Smooth muscle cell (in vitro differentiated cells): Measurements from ENCODE around the gene SLC25A34. TPM values are rescaled to one million over a fixed set of nuclear protein-coding genes. Genes with fewer than 3 reads are reported as not detected.
A peak's percentile ranks its signal among the peaks of the same experiment; 100 is the strongest.

Experiments
- DNase-seq: peaks from one replicate; lab custom pipeline; 2025; ENCODE audit not compliant: unreplicated experiment; lab: John Stamatoyannopoulos, UW
- H2AFZ ChIP-seq: fragments of 200-600 bp; sonication (generic); 2 replicates; pipeline ENCODE4 v1.6.0; 2016; ENCODE audit warnings: antibody characterized with exemption, low read depth, mild to moderate bottlenecking
- H3F3A ChIP-seq: fragments of 200-600 bp; sonication (generic); 2 replicates; pipeline ENCODE4 v1.6.0; 2017; ENCODE audit warnings: antibody characterized with exemption, low read depth
- H3K27ac ChIP-seq: fragments of 200-600 bp; sonication (generic); 2 replicates; pipeline ENCODE4 v1.5.1; 2016; ENCODE audit warnings: low read depth, mild to moderate bottlenecking
- H3K27me3 ChIP-seq: fragments of 200-600 bp; sonication (generic); 2 replicates; pipeline ENCODE4 v1.6.1; 2016; ENCODE audit warnings: low read depth, mild to moderate bottlenecking
- H3K36me3 ChIP-seq: fragments of 200-600 bp; sonication (generic); 2 replicates; pipeline ENCODE4 v1.5.1; 2016; ENCODE audit warnings: low read depth
- H3K4me1 ChIP-seq: fragments of 200-600 bp; sonication (generic); 2 replicates; pipeline ENCODE4 v1.5.1; 2016; ENCODE audit warnings: low read depth
- H3K4me2 ChIP-seq: fragments of 200-600 bp; sonication (generic); 2 replicates; pipeline ENCODE4 v1.6.0; 2016; ENCODE audit warnings: mild to moderate bottlenecking
- H3K4me3 ChIP-seq: fragments of 200-600 bp; sonication (generic); 2 replicates; pipeline ENCODE4 v1.5.1; 2016; ENCODE audit warnings: mild to moderate bottlenecking
- H3K79me2 ChIP-seq: fragments of 200-600 bp; sonication (generic); 2 replicates; pipeline ENCODE4 v1.6.0; 2016; ENCODE audit warnings: low read depth, mild to moderate bottlenecking
- H3K9ac ChIP-seq: fragments of 200-600 bp; sonication (generic); 2 replicates; pipeline ENCODE4 v1.6.0; 2016; ENCODE audit warnings: low read depth
- H3K9me3 ChIP-seq: fragments of 200-600 bp; sonication (generic); replicated peaks from 2 replicates; pipeline ENCODE4 v1.5.1; 2016; ENCODE audit warnings: low read depth
- H4K20me1 ChIP-seq: fragments of 200-600 bp; sonication (generic); 2 replicates; pipeline ENCODE4 v1.6.0; 2016; ENCODE audit warnings: low read depth
- CTCF ChIP-seq: fragments of 200-600 bp; sonication (generic); IDR thresholded peaks from 2 replicates; pipeline ENCODE4 v1.5.1; 2017; ENCODE audit warnings: borderline replicate concordance, mild to moderate bottlenecking, antibody characterized with exemption; ENCODE audit not compliant: insufficient read depth, poor library complexity, severe bottlenecking
- WGBS: methylation state at CpG from one replicate; pipeline ENCODE4 v1.1.7; 2016; ENCODE audit warnings: low lambda C conversion rate; 5-methylcytosine and 5-hydroxymethylcytosine counted together
- polyA plus RNA-seq: library from polyadenylated mRNA; unstranded; fragments of >200 nt; fragmentation: Nextera tagmentation; extraction: Ambion mirVana; gene quantifications from 2 replicates; pipeline ENCODE4 v1.2.1, GENCODE V29; 2016
- total RNA-seq: library from RNA; depleted of rRNA; stranded (reverse); fragments of >200 nt; gene quantifications from 2 replicates; pipeline ENCODE4 v1.2.3, GENCODE V29; 2014

SLC25A34 gene
- total and polyA plus RNA-seq, 2 experiments from 2014 or later, result 0.76 to 1.6 TPM

DNA sequence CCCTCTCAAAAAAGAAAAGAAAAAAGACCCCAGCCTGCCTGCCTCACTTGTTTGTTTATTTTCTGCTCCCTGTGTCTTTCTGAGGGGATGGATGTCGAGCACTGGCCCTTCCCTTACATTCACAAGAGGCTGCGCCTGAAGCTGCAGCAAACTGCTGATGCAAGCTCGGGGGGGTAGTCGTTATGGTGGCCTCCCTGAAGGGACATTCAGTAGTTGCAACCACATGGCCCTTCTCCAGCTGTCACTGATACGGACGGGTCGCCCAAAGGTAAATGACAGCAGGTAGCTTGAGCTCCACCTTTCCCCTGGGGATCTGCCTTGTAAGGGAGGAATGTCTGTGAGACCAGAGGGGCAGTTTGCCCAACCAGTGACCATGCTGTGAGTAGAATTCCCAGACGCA is 34.3 kb upstream of the SLC25A34 start:
- Histone ChIP-seq H3K9ac (no peak overlapping the region), H3K27me3 (no peaks in the 10 kb centered on the region), H3K4me2 (no peak overlapping the region), H4K20me1 (peaks cover 81% of the 10 kb centered on the region), H3F3A (peaks cover 27% of the 10 kb centered on the region), H3K27ac (peak overlapping the region; percentile 94), H3K4me1 (peaks cover 5% of the 10 kb centered on the region), H3K9me3 (no peaks in the 10 kb centered on the region), H3K4me3 (no peak overlapping the region), H3K79me2 (peaks cover 81% of the 10 kb centered on the region), H3K36me3 (no peaks in the 10 kb centered on the region), H2AFZ (no peak overlapping the region)
- no peak for DNase-seq
- 89% methylated on average over 8 of the region's 8 CpGs for WGBS
- no peak for TF ChIP-seq CTCF

DNA sequence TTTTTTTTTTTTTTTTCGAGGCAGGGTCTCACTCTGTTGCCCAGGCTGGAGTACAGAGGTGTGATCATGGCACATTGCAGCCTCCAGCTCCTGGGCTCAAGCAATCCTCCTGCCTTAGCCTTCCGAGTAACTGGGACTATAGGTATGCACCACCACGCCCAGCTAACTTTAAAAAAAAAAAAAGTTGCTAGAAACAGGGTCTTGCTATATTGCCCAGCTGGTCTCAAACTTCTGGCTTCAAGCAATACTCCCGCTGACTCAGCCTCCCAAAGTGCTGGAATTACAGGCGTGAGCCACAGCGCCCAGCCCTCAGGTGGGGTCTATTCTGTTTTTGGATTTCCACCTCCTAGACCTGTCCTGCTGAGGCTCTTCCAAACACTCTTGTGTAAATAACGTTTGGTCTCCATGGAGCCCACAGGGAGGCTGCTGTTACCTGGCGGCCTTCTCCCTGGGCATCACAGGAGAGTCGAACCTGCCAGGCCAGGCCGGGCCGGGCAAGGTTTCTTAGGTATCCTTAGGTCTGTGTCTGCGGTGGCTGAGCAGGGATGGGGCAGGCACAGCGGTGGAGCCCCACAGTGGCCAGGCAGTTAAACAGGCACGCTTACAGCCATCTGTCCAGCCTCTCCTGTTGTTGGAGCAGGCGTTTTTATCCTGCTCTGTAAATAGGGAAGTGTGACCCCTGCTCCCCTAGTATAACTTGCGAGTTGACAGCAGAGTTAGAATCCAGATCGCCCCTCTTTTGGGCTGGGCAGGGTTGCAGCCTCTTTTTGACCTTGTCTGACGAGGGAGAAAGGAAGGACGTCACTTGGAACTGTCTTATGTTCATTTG is 33.1 kb upstream of the SLC25A34 start:
- Histone ChIP-seq H2AFZ (no peak overlapping the region), H3K27me3 (no peaks in the 10 kb centered on the region), H3K4me2 (peak overlapping the region; percentile 73), H3F3A (peaks cover 27% of the 10 kb centered on the region), H3K4me1 (peaks cover 5% of the 10 kb centered on the region), H3K27ac (peak overlapping the region; percentile 94), H3K9ac (peak overlapping the region; percentile 25), H3K36me3 (no peaks in the 10 kb centered on the region), H3K9me3 (no peaks in the 10 kb centered on the region), H3K4me3 (no peak overlapping the region), H3K79me2 (peaks cover 81% of the 10 kb centered on the region), H4K20me1 (peaks cover 80% of the 10 kb centered on the region)
- DNase-seq, result no peak
- WGBS, result 67% methylated on average over 19 of the region's 19 CpGs
- no peak for TF ChIP-seq CTCF

DNA sequence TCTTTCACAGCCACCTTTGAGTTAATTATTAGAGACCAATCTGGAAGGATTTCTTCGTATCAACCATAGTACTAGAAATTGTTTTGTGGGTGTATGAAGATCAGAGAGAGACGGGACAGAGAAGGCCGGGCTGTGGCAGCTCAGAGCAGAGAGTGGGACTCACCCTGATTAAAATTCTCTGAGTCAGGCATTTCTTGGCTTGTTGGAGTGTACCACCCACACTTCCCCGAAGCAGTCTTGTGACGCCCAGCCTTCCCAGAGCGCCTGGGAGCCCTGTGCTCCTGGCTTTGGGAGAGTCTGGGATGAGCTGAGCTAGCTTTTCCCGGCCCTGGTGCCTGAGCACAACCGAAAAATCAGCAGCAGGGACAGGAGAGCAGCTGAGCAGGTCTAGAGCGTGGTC is 32.5 kb upstream of the SLC25A34 start:
- no peaks in the 10 kb centered on the region for H3K9me3 ChIP-seq
- peaks cover 27% of the 10 kb centered on the region for H3F3A ChIP-seq
- no peaks in the 10 kb centered on the region for H3K36me3 ChIP-seq
- H2AFZ ChIP-seq, result no peak overlapping the region
- 5% methylated on average over 9 of the region's 9 CpGs for WGBS
- peaks cover 81% of the 10 kb centered on the region for H3K79me2 ChIP-seq
- no peak overlapping the region for H3K4me3 ChIP-seq
- peak overlapping the region; percentile 94 for H3K27ac ChIP-seq
- peak overlapping the region; percentile 77 for H3K9ac ChIP-seq
- H3K4me2 ChIP-seq, result peak overlapping the region; percentile 73
- peaks cover 80% of the 10 kb centered on the region for H4K20me1 ChIP-seq
- no peak for TF ChIP-seq CTCF
- peaks cover 5% of the 10 kb centered on the region for H3K4me1 ChIP-seq
- DNase-seq, result peak; percentile 35
- no peaks in the 10 kb centered on the region for H3K27me3 ChIP-seq
